PC-3 (cell line): ENCODE data around the gene NEU3.

ENCODE experiments used
- CTCF ChIP-seq: fragments of 300-600 bp; sonication (generic); conservative IDR thresholded peaks from 2 replicates; pipeline ENCODE4 v1.5.1; 2017; ENCODE audit warnings: antibody characterized with exemption, low read depth, mild to moderate bottlenecking, low read length
- EZH2 ChIP-seq: fragments of 300-600 bp; sonication (generic); IDR thresholded peaks from one replicate; pipeline ENCODE4 v1.6.1; 2017; ENCODE audit warnings: antibody characterized with exemption, mild to moderate bottlenecking, low read length; ENCODE audit not compliant: unreplicated experiment
- EZH2phosphoT487 ChIP-seq: fragments of 300-600 bp; sonication (generic); IDR thresholded peaks from 2 replicates; pipeline ENCODE4 v1.6.1; 2018; ENCODE audit warnings: mild to moderate bottlenecking, antibody characterized with exemption, low read length, borderline replicate concordance

- TF ChIP-seq CTCF: no peak
- TF ChIP-seq EZH2phosphoT487: no peak
- no peak for TF ChIP-seq EZH2
Measured at GRCh38 chr11:74948898-74949752, 39.6 kb upstream of the NEU3 start, which contains the start of the genes SPCS2 and XRRA1.
